GM12875 (cell line): ENCODE results near the gene MAP4K2.
A peak's percentile ranks its signal among the peaks of the same experiment; 100 is the strongest.

ENCODE experiments used
- H3K4me3 ChIP-seq: one replicate; pipeline ENCODE4 v1.5.1; 2011; ENCODE audit warnings: low read depth, low read length, control low read depth
- TF ChIP-seq, protein P1 (sequence below): IDR thresholded peaks from 2 replicates; pipeline ENCODE4 v1.5.1; 2011; ENCODE audit warnings: low read depth, mild to moderate bottlenecking, control low read depth, inconsistent platforms, low read length, moderate library complexity, borderline replicate concordance; ENCODE audit not compliant: insufficient read depth

Gene MAP4K2

DNA sequence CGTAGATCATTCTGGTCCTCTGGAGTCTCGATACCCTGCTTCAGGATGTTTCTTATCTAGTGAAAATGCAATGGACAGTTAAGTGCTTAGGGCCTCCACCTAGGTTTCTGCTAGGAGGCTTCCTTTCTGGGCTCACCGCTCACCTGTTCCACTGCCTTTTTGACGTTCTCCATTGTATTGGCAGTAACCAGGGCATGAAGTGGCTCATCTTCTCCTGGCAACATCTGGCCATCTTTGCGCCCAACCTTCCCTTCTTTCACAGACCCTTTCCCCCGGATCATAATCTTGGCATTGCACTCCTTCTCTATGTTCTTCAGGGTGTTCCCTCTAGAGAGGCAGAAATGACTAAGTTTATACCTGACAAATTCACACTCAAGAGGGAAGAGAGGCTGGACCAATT lies 33.7 kb downstream of the MAP4K2 start:
- H3K4me3 ChIP-seq: no peak overlapping the region
- TF ChIP-seq, protein P1, sequence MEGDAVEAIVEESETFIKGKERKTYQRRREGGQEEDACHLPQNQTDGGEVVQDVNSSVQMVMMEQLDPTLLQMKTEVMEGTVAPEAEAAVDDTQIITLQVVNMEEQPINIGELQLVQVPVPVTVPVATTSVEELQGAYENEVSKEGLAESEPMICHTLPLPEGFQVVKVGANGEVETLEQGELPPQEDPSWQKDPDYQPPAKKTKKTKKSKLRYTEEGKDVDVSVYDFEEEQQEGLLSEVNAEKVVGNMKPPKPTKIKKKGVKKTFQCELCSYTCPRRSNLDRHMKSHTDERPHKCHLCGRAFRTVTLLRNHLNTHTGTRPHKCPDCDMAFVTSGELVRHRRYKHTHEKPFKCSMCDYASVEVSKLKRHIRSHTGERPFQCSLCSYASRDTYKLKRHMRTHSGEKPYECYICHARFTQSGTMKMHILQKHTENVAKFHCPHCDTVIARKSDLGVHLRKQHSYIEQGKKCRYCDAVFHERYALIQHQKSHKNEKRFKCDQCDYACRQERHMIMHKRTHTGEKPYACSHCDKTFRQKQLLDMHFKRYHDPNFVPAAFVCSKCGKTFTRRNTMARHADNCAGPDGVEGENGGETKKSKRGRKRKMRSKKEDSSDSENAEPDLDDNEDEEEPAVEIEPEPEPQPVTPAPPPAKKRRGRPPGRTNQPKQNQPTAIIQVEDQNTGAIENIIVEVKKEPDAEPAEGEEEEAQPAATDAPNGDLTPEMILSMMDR: no peak

DNA sequence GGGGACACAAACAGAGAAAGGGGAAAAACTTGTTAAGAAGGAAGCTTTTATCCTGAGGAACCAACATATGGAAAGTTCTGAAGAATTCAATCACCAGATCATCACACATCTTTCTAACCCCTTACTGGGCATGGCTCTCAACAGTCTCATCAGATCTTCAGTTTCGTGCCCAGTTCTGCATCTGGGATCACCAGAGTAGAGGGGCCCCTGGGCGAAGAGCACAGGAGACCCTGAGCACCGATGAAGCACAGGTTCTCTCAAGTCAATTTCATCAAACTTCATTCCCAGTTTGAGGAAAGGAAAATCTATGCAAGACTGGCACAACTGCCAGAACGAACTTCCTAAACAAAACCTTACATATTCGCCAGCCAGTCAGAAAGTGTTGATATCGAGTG lies 34.7 kb downstream of the MAP4K2 start:
- no peak overlapping the region for H3K4me3 ChIP-seq
- TF ChIP-seq, protein P1: no peak

DNA sequence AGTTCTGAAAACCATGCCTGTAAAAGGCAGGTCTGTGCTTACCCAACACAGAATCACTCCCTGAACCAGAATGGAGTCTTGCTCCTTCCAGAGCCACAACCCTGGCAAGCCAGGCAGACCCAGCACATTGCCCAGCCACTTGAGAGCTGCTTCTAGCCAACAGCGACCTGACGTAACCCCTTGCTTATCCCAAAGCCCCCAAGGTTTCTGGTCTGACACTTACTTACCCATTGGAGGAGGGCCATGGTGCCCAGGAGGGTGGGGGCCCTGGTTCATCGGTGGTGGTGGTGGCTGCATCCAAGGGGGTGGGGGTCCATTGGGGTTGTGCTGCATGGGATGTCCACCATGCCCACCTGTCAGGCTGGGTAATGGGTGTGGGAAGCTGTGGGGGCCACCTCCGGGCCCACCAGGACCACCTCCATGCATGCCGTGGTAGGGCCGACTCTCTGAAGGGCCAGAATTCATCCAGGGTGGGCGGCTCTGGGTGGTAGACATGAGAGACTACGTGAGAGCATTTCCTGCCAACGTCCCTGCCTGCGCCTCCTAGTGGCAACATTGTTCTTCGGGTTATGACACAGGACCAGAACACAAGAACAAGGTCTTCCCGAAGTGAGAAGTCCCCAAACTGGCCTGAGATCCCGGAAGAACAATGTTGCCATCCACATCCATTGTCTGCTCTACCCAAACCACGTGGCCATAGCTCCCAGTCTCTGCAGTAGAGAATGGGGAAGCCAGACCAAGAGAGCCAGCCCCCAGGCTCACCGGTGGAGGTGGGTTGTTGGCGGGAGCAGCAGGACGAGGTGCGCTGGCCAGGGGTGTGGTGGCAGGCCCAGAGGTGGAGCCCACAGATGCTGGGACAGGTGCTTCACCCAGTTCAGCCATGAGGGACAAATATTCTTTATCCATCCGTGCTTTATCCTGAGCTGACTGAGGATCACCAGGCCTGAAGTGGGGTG lies 35.4 kb downstream of the MAP4K2 start:
- no peak overlapping the region for H3K4me3 ChIP-seq

DNA sequence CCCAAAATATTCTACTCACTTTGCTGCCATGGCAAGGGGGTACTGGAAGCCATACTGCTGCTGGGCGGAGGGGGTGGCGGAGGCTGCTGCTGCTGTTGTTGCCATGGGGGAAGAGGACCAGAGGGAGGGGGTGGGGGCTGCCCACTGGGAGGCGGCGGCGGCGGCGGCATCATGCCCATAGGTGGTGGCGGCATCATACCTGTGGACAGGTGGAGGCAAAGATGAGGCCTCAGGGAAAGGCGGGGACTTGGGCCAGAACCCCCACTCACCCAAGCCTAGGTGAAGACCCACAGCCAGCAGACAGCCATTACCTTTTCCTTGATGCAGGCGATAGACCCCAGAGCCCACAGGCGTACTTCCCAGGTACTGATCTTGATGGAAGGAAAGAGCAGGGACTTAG lies 36.1 kb downstream of the MAP4K2 start:
- H3K4me3 ChIP-seq: no peak overlapping the region
- TF ChIP-seq, protein P1: no peak

More for the DNA sequence above, 35.4 kb downstream of the MAP4K2 start:
- TF ChIP-seq, protein P1: peak; percentile 84

DNA sequence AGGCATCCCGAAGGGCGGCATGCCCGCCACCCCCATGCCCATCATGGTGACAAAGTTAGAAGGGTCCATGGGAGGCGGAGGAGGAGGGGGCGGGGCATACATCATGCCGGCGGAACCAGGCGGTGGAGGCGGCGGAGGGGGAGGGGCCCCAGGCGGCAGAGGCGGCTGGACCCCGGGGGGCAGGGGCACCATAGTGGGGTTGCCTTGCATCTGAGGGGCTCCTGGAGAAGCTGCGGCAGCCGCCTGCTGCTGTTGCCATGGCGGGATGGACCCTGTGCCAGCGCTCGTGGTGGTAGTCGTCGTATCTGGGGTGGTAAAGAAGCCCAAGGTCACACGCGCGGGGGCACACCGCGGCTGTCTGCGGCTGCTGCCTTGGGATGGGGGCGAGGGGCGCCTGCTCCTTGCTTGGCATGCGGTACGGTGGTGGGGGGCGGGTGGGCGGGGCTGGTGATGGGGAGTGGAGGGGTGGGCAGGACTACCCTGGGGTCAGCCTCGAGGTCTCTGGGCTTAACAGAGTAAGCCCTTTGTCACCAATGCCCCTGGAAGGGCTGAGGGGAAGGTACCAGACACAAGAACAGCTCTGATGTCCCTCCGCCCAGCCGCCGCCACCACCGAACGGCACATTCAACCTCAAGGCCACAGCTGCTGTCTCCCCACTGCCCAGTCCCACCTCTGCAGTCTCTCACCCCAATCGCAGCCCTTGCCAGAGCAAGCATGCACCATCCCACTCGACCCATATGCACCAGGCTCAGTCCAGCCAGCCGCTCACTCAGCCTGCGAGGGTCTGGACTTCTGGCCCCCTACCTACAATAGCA lies 37.0 kb downstream of the MAP4K2 start:
- TF ChIP-seq, protein P1: no peak
- no peak overlapping the region for H3K4me3 ChIP-seq

DNA sequence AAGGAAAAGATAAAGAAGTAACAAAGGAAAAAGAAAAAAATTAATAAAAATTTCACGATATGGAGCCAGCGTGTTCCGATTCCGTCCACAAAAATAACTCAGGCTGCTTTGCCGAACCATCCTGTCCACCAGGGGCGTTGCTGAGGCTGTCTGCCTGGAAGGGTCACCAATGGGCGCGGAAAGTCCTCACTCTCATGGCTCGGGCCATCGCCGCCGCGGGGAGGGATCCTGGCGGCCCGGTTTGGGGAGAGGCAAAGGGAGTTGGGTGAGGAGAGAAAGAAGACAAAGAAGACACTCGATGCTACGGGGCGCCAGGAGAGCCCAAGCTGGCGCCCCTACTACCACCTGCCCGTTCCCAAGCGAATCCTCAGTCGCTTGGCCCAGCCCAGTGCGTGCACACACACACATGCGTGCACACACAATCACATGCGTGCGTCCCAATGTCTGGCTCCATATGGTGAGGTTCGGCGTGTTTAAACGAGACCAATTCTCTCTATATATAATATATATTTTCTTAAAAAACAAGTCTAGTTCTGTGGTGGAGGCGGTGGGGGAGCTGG lies 37.6 kb downstream of the MAP4K2 start:
- H3K4me3 ChIP-seq: no peak overlapping the region
- TF ChIP-seq, protein P1: no peak

DNA sequence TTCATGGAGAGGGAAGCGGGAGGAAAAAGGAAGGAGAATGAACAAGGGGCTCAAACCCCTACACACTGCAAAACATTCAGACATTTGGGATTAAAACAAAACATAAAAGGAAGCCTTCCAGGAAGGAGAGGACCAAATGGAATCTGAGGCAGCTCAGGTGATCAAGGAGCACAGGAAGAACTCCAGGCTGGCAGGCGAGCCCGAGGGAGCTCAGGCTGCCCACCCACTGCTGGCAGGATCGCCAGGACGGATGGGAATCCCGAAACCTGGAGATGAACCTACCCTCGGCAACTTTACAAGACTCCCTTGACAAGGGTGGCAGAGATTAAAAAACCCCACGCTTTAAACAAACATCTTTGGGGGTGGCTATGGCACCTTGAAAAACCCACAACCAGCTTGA lies 38.3 kb downstream of the MAP4K2 start:
- TF ChIP-seq, protein P1: no peak
- no peak overlapping the region for H3K4me3 ChIP-seq
